CD1c-positive myeloid dendritic cell (primary cell): Measurements from ENCODE around the gene PRDM16.

Source experiments
- DNase-seq: peaks from one replicate; pipeline ENCODE4 v3.0.0-alpha.2; 2016; ENCODE audit errors: extremely low spot score

Gene PRDM16

GRCh38 chr1:3431266-3431665 lies 362.3 kb downstream of the PRDM16 start:
- no peak for DNase-seq

DNA sequence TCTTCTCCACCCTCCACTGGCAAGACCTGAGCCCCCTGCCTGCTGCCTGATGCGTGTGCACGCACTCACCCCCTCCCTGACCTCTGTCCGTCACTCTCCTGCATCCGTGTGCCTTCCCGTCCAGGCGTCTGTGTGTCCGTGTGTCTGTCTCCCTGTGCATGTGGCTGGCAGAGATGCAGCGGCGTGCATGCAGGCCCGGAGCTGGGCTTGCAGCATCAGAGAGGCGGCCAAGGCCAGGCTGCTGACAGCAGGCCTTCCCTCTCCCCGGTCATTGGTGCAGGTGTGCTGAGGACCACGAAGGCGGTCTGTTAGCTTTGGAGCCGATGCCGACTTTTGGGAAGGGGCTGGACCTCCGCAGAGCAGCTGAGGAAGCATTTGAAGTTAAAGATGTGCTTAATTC lies 362.7 kb downstream of the PRDM16 start:
- DNase-seq, result no peak

DNA sequence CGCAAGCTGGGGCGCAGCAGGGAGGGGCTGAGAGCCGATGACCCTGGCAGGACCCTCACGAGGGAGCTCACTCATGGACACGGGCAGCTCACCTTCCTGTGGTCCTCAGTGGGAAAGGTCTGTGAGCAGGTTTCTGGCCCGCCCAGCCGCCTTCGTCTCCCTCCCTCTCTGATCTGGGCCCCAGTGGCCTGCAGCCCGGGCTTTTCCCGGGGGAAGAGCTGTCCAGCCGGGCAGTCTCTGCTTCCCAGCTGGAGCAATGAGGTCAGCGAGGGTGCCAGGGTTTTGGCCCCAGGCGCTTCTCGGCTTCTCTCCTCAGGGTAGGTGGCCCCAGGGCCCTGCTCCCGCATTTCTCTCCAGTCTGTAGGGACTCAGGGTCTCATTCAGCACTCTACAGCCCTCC lies 363.3 kb downstream of the PRDM16 start:
- DNase-seq, result no peak

GRCh38 chr1:3433076-3433475 lies 364.1 kb downstream of the PRDM16 start:
- DNase-seq, result no peak

GRCh38 chr1:3433596-3434320 lies 364.8 kb downstream of the PRDM16 start:
- no peak for DNase-seq

DNA sequence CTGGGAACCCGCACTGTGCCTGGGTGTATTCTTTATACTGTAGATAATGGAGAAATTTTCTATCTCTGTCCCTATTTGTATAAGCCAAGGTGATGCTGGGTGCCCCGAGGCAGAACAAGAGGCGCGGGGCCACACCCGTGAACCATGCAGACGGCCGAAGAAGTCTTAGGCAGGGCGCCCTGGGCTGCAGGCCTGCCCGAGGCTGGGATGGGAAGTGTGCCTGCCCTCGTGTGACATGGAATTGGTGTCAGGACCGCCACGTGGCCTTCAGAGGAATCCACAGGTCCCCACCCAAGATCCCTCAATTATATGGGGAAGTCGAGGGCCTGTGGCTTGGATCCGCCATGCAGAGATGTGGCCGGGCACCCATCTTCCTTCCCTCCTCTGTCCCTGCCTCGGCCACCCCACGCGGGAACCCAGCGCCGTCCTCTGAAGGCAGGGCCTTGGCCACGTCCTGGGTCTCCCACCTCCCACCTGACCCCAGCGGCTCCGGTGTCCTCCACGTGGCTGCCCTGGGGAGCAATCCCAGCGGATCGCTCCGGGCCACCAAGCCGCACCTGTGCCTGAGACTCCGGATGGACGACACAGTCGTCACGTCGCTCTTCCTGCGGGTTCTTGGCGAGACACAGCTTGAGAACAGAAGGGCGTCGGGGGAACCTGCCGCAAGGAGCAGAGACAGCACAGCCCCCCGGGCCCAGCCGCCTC lies 365.6 kb downstream of the PRDM16 start:
- no peak for DNase-seq

- no peak for DNase-seq
Measured at GRCh38 chr1:3435666-3436065, 366.7 kb downstream of the PRDM16 start.

DNA sequence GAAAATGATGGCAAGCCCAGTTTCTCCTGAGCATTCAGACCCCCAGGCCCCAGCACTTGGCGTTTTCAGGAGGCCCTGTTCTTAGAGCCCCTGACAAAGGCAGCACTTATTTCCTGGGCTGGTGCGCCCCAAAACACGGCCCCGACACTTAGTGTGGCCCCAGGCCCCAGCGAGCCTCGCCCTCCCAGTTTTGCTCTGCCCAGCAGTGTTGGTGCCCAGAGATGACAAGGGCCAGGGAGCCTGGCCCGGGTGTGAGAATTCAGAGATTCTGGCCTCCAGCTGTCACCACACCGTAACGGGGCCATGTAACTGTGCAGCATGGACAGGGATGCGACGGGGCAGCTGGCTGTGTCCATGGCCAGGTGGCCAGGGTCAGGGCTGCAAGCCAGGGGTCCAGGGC lies 367.4 kb downstream of the PRDM16 start:
- DNase-seq, result no peak

- no peak for DNase-seq
Measured at GRCh38 chr1:3436901-3437300, 367.9 kb downstream of the PRDM16 start.

DNA sequence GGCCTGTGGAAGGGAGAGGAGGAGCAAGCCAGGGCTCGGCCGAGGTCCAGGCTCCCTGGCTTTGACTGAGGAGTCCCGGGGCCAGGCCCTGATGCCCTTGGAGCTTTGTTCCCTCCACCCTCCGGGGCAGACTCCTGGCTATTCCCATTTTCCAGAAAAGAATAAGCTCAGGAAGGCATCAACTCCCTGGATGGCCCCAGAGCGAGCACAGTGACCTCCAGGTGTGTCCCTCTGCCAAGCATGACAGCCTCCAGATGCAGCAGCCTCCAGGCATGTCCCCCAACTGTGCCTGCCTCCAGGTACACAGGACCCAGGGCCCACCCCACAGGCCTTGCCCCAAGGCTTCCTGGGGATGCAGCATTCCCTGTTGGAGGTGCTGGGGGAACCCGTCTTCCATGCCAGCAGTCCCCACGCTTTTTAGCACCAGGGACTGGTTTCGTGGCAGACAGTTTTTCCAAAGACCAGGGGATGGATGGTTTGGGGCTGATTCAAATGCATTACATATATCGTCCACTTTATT lies 369.7 kb downstream of the PRDM16 start:
- DNase-seq, result no peak

DNA sequence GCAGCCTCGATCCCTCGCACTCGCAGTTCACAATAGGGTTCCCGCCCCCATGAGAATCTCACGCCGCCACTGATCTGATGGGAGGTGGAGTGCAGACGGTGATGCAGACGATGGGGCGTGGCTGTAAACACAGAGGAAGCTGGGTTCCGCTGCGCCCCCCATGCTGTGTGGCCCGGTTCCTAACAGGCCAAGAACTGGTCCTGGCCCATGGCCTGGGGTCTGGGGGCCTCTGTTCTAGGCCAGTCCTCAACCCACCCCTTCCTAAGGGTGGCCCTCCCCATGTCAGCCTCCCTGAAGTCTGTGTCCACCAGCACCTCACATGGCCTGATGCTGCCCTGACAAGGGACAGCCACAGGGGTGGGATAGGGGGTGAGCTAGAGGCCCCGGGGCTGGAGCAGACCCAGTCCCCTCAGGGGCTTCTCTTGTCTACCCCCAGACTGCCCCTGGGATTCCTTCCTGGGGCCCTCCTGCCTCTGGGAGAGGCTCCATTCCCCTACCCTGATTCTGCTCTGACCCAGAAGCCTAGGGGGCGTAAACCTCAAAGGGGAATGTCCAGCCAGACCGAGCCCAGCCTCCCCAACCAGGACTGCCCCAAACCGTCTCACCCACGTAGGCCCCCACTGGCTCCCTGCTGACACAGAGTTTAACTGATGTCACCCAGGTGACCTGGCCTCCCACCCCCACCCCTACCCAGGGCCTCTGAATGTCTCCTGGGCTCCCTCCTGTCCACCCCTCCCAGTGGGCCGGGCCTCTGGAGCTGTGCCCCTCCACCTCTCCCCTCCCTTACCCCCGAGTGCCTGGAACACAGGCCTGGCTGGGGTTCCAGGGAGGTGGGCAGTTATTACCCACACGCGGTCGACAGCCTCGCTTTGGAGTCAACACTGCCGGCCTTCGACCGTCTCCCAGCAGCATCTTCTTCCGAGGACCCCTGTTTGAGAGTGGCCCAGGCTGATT lies 370.6 kb downstream of the PRDM16 start:
- DNase-seq, result no peak

DNA sequence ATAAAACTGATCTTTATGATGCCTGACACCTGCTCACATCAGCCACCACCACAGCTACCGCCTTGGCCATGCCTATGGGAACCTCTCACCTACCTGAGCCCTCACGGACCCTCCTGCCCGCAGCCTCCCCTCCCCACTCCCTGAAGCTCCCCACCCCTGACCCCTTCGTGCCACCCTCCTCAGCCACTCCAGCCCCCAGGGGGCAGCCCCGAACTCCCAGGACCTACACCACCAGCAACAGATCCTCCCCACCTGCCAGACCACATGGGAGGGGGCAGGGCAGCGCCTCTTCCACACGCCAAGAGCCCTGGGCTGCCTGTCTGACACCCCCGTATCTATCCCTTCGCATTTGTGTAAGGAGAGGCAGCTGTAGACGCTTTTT lies 371.3 kb downstream of the PRDM16 start:
- no peak for DNase-seq

DNA sequence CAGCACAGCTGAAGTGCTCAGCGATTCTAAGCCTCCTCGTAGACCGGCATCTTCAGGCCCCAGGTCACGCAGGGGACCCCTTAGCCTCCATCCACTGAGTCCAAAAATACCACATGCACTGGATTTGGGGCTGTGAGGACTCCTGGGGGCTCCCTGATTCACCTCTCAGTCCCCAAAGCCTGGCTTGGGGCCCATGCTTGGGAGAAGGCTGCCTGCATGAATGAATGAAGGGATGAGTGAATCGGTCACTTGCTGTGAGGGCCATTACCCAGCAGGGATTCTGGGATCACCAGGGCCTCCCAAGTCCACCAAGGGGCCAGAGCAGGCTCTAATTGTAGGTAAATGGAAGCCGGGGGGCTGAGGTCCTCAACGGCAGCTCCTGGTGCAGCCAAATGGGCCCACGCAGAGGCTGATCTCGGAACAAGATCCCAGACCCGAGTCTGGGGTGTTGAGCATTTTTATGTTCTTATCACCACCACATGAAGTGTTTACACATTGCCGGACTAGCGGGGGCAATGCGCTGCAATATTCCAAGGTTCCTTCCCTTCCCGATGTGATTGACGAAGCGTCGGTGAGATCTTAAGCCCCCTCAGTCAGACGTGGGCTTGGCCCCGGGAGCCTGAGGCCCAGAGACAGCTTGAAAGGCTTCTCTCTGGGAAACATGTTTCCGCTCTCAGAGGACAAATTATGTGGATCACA lies 371.9 kb downstream of the PRDM16 start:
- DNase-seq, result no peak

DNA sequence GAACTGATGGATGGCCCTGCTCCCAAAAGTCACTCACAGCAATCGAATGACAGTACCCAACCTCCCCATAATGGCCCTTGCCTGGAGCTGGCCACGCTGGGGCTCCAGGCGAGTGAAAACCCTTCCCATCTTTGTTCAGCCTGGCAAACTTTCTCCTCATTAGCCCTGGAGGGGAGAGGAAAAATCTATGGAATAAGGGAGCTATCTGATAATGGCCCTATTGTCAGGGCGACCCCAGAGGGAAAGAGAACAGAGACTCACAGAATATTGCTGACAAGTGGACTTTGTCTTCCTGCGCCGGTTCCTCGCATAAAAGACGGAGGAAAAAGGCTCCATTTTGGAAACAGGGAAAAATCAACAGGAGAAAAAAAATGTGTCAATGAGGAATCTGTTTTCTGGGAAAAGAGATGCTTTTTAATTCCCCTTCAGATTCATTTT lies 372.4 kb downstream of the PRDM16 start:
- DNase-seq, result no peak

DNA sequence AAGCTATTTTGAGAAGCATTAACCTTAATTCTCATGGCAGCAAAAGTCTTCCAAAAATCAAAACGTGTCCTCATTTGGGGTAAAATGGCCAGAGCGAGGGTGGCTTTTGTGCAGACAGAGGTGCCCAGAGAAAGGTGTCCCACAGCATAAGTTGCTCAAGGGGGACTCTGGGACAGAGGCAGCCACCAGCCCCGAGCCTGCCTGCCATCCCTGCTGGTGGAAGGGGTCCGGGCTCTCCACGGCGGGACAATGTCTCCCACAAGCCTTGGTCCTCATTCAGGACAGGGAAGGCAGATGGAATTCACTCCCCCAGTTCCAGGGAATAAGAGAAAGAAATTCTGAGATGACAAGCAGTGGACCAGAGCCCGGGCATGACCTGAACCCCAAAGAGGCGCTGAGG lies 372.9 kb downstream of the PRDM16 start:
- no peak for DNase-seq

- DNase-seq, result no peak
Measured at GRCh38 chr1:3442331-3442730, 373.3 kb downstream of the PRDM16 start.

- DNase-seq, result no peak
Measured at GRCh38 chr1:3442901-3443300, 373.9 kb downstream of the PRDM16 start.

- DNase-seq, result no peak
Measured at GRCh38 chr1:3443807-3444206, 374.8 kb downstream of the PRDM16 start.

DNA sequence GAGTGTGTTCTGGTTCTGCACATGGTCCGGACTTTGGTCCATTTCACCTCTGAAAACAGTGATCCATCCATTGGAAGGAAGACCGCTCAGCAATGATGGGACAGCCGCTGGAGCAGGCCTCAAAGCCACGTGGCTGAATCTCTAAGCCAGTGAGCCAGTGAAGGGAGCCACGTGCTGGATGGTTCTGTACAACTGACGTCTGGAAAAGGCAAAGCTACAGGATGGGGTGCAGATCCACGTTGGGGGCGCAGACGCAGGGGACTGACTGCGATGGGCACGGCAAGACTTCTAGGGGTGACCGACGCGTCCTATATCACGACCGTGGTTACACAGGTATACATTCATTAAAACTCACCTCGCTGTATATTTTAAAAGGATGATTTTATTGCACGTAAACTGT lies 375.3 kb downstream of the PRDM16 start:
- no peak for DNase-seq

GRCh38 chr1:3444736-3445135 lies 375.7 kb downstream of the PRDM16 start:
- no peak for DNase-seq

GRCh38 chr1:3450202-3450863 lies 381.3 kb downstream of the PRDM16 start:
- DNase-seq, result no peak
